ENCODE data around the gene NHEJ1. TPM values are rescaled to one million over a fixed set of nuclear protein-coding genes. Genes with fewer than 3 reads are reported as not detected.
"Not testable (repeated sequence)": the region's sequence is repeated elsewhere in the genome, so short reads cannot be mapped to it uniquely, and the experiment has no call there.

The NHEJ1 gene
- total and polyA plus RNA-seq, 4 donors = 9.8 to 12.7 (median 11.1) TPM

- no peak for DNase-seq (ENCODE audit: low read depth in 4 of 6, low spot score in 6 of 6)
- H3K27me3 ChIP-seq (ENCODE audit: control insufficient read depth, insufficient read depth, low read length) = no peaks in the 10 kb centered on the region
- no peaks in the 10 kb centered on the region for H3K9me3 ChIP-seq (ENCODE audit: control insufficient read depth, insufficient read depth, low read length)
- peaks cover 20% of the 10 kb centered on the region for H3K4me1 ChIP-seq (ENCODE audit: control insufficient read depth, insufficient read depth, low read length)
- 100% methylated on average over 3 of the region's 7 CpGs for WGBS (ENCODE audit: insufficient coverage)
- H3K27ac ChIP-seq (ENCODE audit: low read depth, low read length) = no peak overlapping the region
- H3K4me3 ChIP-seq (ENCODE audit: low read depth, low read length) = no peak overlapping the region
- H3K36me3 ChIP-seq (ENCODE audit: control insufficient read depth, insufficient read depth, low read length) = peaks cover 13% of the 10 kb centered on the region
These were observed 44.0 kb upstream of the NHEJ1 start for GRCh38 chr2:219204425-219205164.

DNA sequence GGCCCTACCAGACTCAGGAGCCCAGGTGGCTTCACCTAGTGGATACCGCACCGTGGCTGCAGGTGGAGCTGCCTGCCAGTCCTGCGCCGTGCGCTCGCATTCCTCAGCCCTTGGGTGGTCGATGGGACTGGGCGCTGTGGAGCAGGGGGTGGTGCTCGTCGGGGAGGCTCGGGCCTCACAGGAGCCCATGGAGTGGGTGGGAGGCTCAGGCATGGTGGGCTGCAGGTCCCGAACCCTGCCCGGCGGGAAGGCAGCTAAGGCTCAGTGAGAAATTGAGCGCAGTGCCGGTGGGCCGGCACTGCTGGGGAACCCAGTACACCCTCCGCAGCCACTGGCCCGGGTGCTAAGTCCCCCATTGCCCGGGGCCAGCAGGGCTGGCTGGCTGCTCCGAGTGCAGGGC, 40.7 kb upstream of the NHEJ1 start:
- WGBS (ENCODE audit: insufficient coverage) = 88% methylated on average over 12 of the region's 21 CpGs

DNA sequence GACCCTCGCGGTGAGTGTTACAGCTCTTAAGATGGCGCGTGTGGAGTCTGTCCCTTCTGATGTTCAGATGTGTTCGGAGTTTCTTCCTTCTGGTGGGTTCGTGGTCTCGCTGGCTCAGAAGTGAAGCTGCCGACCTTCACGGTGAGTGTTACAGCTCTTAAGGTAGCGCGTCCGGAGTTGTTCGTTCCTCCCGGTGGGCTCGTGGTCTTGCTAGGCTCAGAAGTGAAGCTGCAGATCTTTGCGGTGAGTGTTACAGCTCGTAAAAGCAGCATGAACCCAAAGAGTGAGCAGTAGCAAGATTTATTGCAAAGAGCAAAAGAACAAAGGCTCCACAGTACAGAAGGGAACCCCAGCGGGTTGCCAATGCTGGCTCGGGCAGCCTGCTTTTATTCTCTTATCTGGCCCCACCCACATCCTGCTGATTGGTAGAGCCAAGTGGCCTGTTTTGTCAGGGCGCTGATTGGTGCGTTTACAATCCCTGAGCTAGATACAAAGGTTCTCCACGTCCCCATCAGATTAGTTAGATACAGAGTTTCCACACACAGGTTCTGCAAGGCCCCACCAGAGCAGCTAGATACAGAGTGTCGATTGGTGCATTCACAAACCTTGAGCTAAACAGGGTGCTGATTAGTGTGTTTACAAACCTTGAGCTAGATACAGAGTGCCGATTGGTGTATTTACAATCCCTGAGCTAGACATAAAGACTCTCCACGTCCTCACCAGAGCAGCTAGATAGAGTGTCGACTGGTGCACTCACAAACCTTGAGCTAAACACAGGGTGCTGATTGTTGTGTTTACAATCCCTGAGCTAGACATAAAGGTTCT, 40.1 kb upstream of the NHEJ1 start:
- not testable (repeated sequence) for H3K4me3 ChIP-seq (ENCODE audit: low read depth, low read length)

More for the DNA sequence above, 40.7 kb upstream of the NHEJ1 start:
- not testable (repeated sequence) for H3K4me1 ChIP-seq (ENCODE audit: control insufficient read depth, insufficient read depth, low read length); H3K27me3 ChIP-seq (ENCODE audit: control insufficient read depth, insufficient read depth, low read length); DNase-seq (ENCODE audit: low read depth in 4 of 6, low spot score in 6 of 6); H3K4me3 ChIP-seq (ENCODE audit: low read depth, low read length); H3K27ac ChIP-seq (ENCODE audit: low read depth, low read length); H3K9me3 ChIP-seq (ENCODE audit: control insufficient read depth, insufficient read depth, low read length); H3K36me3 ChIP-seq (ENCODE audit: control insufficient read depth, insufficient read depth, low read length)

GRCh38 chr2:219199470-219200211, 39.0 kb upstream of the NHEJ1 start:
- Histone ChIP-seq H3K36me3 (ENCODE audit: control insufficient read depth, insufficient read depth, low read length) (no peaks in the 10 kb centered on the region), H3K4me3 (ENCODE audit: low read depth, low read length) (no peak overlapping the region), H3K9me3 (ENCODE audit: control insufficient read depth, insufficient read depth, low read length) (no peaks in the 10 kb centered on the region), H3K4me1 (ENCODE audit: control insufficient read depth, insufficient read depth, low read length) (peaks cover 3% of the 10 kb centered on the region), H3K27me3 (ENCODE audit: control insufficient read depth, insufficient read depth, low read length) (no peaks in the 10 kb centered on the region), H3K27ac (ENCODE audit: low read depth, low read length) (no peak overlapping the region)
- DNase-seq (ENCODE audit: low read depth in 4 of 6, low spot score in 6 of 6) = no peak
- WGBS (ENCODE audit: insufficient coverage) = 85% methylated on average over 5 of the region's 12 CpGs

More for the DNA sequence above, 40.1 kb upstream of the NHEJ1 start:
- not testable (repeated sequence) for H3K9me3 ChIP-seq (ENCODE audit: control insufficient read depth, insufficient read depth, low read length); H3K4me1 ChIP-seq (ENCODE audit: control insufficient read depth, insufficient read depth, low read length); H3K27ac ChIP-seq (ENCODE audit: low read depth, low read length); H3K36me3 ChIP-seq (ENCODE audit: control insufficient read depth, insufficient read depth, low read length); H3K27me3 ChIP-seq (ENCODE audit: control insufficient read depth, insufficient read depth, low read length)
- peak in 2 of 6 donors; percentile 18 to 50 for DNase-seq (ENCODE audit: low read depth in 4 of 6, low spot score in 6 of 6)
- 32% methylated on average over 19 of the region's 26 CpGs for WGBS (ENCODE audit: insufficient coverage)

DNA sequence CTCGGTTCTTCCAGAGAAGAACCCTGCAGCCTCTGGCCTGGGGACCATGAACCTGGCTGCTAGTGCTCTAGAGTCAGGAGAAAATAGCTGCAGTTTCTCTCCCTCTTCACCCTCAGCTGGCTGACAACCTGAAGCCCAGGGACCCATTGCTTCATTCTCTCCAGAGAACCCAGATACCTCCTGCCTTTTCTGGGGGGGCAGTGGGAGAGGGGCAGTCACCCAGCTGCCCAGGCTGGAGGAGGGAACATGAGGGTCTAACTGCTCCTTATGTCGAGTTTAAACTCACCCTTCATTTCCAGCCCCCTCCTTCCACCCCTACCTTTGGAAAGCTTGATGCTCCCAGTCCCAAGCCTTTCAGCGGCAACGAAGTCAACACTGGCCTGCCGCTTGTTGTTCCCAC, 38.4 kb upstream of the NHEJ1 start:
- no peak overlapping the region for H3K4me3 ChIP-seq (ENCODE audit: low read depth, low read length)
- no peaks in the 10 kb centered on the region for H3K36me3 ChIP-seq (ENCODE audit: control insufficient read depth, insufficient read depth, low read length)
- no peaks in the 10 kb centered on the region for H3K9me3 ChIP-seq (ENCODE audit: control insufficient read depth, insufficient read depth, low read length)
- no peaks in the 10 kb centered on the region for H3K27me3 ChIP-seq (ENCODE audit: control insufficient read depth, insufficient read depth, low read length)
- no peak for DNase-seq (ENCODE audit: low read depth in 4 of 6, low spot score in 6 of 6)
- peaks cover 3% of the 10 kb centered on the region for H3K4me1 ChIP-seq (ENCODE audit: control insufficient read depth, insufficient read depth, low read length)
- H3K27ac ChIP-seq (ENCODE audit: low read depth, low read length) = no peak overlapping the region
- 82% methylated on average over 3 of the region's 5 CpGs for WGBS (ENCODE audit: insufficient coverage)

DNA sequence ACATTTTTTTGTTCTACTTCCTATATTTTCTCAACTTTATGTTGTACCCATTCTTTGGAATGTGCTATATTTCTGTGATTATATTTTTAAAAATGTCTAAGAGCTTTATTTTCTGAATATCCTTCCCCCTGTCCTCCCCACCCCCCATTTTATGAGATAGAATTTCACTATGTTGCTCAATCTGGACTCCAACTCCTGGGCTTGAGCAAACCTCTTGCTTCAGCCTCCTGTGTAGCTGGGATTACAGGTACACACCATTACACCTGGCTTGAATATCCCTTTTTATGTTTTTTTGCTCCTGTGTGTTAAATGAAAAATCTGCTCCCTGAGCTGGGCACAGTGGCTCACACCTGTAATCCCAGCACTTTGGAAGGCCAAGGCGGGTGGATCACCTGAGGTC, 36.8 kb upstream of the NHEJ1 start:
- no peak overlapping the region for H3K4me3 ChIP-seq (ENCODE audit: low read depth, low read length)
- no peaks in the 10 kb centered on the region for H3K9me3 ChIP-seq (ENCODE audit: control insufficient read depth, insufficient read depth, low read length)
- no peaks in the 10 kb centered on the region for H3K27me3 ChIP-seq (ENCODE audit: control insufficient read depth, insufficient read depth, low read length)
- no peaks in the 10 kb centered on the region for H3K36me3 ChIP-seq (ENCODE audit: control insufficient read depth, insufficient read depth, low read length)
- DNase-seq (ENCODE audit: low read depth in 4 of 6, low spot score in 6 of 6) = no peak
- WGBS (ENCODE audit: insufficient coverage) = no CpG with 5 or more reads among the region's 1 CpG
- H3K27ac ChIP-seq (ENCODE audit: low read depth, low read length) = no peak overlapping the region
- peaks cover 3% of the 10 kb centered on the region for H3K4me1 ChIP-seq (ENCODE audit: control insufficient read depth, insufficient read depth, low read length)

DNA sequence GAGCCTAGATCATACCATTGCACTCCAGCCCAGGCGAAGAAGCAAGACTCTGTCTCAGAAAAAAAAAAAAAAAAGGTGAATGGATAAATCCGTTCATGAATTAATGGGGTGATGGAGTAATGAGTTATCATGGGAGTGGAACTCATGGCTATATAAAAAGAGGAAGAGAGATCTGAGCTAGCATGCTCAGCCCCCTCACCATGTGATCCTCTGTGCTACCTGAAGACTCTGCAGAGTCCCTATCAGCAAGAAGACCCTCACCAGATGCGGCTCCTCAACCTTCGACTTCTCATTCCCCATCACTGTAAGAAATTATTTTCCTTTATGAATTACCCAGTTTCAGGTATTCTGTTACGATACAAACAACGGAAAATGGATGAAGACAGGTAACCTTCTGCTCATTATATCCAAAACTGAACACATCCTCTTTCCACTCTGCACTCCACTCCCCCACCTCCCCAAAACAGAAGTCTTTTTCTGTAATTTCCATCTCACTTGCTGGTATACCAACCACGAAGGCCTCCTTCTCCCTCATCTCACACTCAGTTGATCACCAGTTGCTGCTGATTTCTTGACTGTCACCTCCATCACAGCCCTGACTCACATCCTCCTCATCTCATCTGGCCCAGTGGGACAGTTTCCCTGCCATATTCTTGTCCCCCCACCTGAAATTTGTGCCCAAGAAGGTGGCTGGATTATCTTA, 26.3 kb upstream of the NHEJ1 start:
- Histone ChIP-seq H3K4me3 (ENCODE audit: low read depth, low read length) (no peak overlapping the region), H3K4me1 (ENCODE audit: control insufficient read depth, insufficient read depth, low read length) (peaks cover 7% of the 10 kb centered on the region), H3K27me3 (ENCODE audit: control insufficient read depth, insufficient read depth, low read length) (no peaks in the 10 kb centered on the region), H3K9me3 (ENCODE audit: control insufficient read depth, insufficient read depth, low read length) (no peaks in the 10 kb centered on the region), H3K36me3 (ENCODE audit: control insufficient read depth, insufficient read depth, low read length) (peaks cover 24% of the 10 kb centered on the region), H3K27ac (ENCODE audit: low read depth, low read length) (no peak overlapping the region)
- DNase-seq (ENCODE audit: low read depth in 4 of 6, low spot score in 6 of 6) = no peak
- 89% methylated on average over 5 of the region's 7 CpGs for WGBS (ENCODE audit: insufficient coverage)

- 92% methylated on average over 2 of the region's 2 CpGs for WGBS (ENCODE audit: insufficient coverage)
- Histone ChIP-seq H3K27me3 (ENCODE audit: control insufficient read depth, insufficient read depth, low read length) (no peaks in the 10 kb centered on the region), H3K4me3 (ENCODE audit: low read depth, low read length) (no peak overlapping the region), H3K4me1 (ENCODE audit: control insufficient read depth, insufficient read depth, low read length) (peaks cover 16% of the 10 kb centered on the region), H3K27ac (ENCODE audit: low read depth, low read length) (no peak overlapping the region), H3K36me3 (ENCODE audit: control insufficient read depth, insufficient read depth, low read length) (peaks cover 50% of the 10 kb centered on the region), H3K9me3 (ENCODE audit: control insufficient read depth, insufficient read depth, low read length) (no peaks in the 10 kb centered on the region)
- DNase-seq (ENCODE audit: low read depth in 4 of 6, low spot score in 6 of 6) = no peak
These were observed 23.5 kb upstream of the NHEJ1 start for GRCh38 chr2:219184121-219184520.

DNA sequence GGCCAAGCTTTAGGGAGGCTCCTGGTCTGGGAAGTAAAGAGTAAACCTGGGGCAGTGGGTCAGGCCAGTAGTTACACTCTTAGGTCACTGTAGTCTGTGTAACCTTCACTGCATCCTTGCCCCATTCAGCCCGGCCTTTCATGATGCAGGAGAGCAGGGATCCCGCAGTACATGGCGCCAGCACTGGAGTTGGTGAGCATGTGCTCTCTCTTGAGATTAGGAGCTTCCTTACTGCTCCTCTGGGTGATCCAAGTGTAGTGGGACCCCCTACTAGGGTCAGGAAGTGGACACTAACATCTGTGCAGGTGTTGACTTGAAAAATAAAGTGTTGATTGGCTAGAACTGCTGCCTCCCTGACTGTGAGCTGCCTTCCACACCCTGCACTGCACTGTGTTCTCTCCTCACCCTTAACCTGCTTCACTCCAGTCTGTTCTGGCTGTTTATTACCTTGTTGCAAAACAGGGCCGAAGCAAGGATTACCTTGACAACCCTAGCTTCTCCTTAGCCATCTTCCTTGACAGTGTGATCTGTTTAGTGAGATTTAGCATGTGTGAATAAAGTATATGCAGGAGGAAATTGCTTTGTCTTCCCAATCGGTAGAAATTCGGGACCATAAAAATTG, 22.6 kb upstream of the NHEJ1 start:
- 100% methylated on average over 4 of the region's 6 CpGs for WGBS (ENCODE audit: insufficient coverage)
- H3K27me3 ChIP-seq (ENCODE audit: control insufficient read depth, insufficient read depth, low read length) = no peaks in the 10 kb centered on the region
- H3K27ac ChIP-seq (ENCODE audit: low read depth, low read length) = no peak overlapping the region
- peaks cover 22% of the 10 kb centered on the region for H3K4me1 ChIP-seq (ENCODE audit: control insufficient read depth, insufficient read depth, low read length)
- no peak for DNase-seq (ENCODE audit: low read depth in 4 of 6, low spot score in 6 of 6)
- H3K36me3 ChIP-seq (ENCODE audit: control insufficient read depth, insufficient read depth, low read length) = peaks cover 50% of the 10 kb centered on the region
- H3K4me3 ChIP-seq (ENCODE audit: low read depth, low read length) = no peak overlapping the region
- no peaks in the 10 kb centered on the region for H3K9me3 ChIP-seq (ENCODE audit: control insufficient read depth, insufficient read depth, low read length)
